Measurements from ENCODE around the gene OR2K2.
"Not testable (repeated sequence)": the region's sequence is repeated elsewhere in the genome, so short reads cannot be mapped to it uniquely, and the experiment has no call there.

Gene OR2K2

DNA sequence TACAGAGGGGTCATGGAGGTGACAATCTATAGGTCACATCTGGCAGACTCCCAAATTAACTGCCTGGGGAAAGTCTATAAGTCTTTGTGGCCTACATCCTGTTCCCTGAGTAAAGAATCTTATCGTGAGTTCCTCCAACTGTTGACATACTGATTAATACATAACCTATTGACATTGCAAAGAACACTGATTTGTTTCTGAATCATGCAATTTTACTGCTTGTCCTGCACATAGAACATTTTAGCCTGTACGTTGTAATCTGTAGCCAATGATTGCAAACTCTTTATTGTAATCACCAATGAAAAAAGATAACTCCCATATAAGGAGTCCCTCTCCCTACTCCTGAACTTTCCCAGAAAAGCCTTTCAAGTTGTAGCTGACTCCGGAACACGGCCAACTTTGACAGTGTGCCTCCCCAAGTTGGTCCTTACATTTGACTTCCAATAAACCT is 18.8 kb upstream of the OR2K2 start:
- Histone ChIP-seq H3K9ac (ENCODE audit: low read depth, low read length) (no peak overlapping the region), H3K36me3 (ENCODE audit: insufficient read depth, low read length) (no peaks in the 10 kb centered on the region), H3K27me3 (ENCODE audit: insufficient read depth, low read length) (no peaks in the 10 kb centered on the region), H3K4me1 (ENCODE audit: insufficient read depth, low read length) (no peaks in the 10 kb centered on the region), H3K4me3 (ENCODE audit: low read length) (no peak overlapping the region), H3K27ac (ENCODE audit: low read depth, low read length) (no peak overlapping the region), H3K9me3 (ENCODE audit: insufficient read depth, low read depth, low read length) (no peaks in the 10 kb centered on the region)
- 87% methylated on average over 4 of the region's 4 CpGs for WGBS

DNA sequence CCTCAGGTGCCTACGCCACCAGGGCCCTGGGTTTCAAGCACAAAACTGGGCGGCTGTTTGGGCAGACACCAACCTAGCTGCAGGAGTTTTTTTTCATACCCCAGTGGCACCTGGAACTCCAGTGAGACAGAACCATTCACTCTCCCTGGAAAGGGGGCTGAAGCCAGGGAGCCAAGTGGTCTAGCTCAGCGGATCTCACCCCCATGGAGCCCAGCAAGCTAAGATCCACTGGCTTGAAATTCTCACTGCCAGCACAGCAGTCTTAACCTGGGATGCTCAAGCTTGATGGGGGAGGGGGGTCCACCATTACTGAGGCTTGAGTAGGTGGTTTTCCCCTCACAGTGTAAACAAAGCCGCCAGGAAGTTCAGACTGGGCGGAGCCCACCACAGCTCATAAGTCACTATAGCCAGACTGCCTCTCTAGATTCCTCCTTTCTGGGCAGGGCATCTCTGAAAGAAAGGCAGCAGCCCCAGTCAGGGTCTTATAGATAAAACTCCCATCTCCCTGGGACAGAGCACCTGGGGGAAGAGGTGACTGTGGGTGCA is 4.4 kb upstream of the OR2K2 start:
- not testable (repeated sequence) for H3K9me3 ChIP-seq (ENCODE audit: insufficient read depth, low read depth, low read length); H3K9ac ChIP-seq (ENCODE audit: low read depth, low read length); H3K27ac ChIP-seq (ENCODE audit: low read depth, low read length); H3K4me1 ChIP-seq (ENCODE audit: insufficient read depth, low read length); H3K27me3 ChIP-seq (ENCODE audit: insufficient read depth, low read length); H3K36me3 ChIP-seq (ENCODE audit: insufficient read depth, low read length); H3K4me3 ChIP-seq (ENCODE audit: low read length)
- WGBS: 71% methylated on average over 5 of the region's 5 CpGs

DNA sequence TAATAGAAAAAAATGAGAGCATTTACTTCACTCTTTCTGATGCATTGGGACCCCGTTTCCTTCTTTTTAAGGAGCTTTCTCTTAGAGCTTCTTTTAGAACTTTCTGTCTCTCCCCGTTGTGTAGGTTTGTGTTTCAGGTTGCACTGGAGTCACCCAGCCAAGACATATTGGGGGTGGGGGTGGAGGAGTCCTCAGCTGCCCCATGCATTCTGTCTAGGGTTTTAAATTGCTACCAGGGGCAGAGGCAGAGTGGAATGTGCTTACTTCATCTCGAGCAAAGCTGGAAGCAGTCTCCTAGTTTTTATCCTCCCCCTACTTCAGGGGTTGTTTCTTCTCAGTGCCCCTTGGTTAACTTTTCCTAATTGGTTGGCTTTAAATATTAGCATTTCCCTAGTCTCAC is 9.4 kb downstream of the OR2K2 start:
- H3K4me1 ChIP-seq (ENCODE audit: insufficient read depth, low read length): no peaks in the 10 kb centered on the region
- H3K27ac ChIP-seq (ENCODE audit: low read depth, low read length): no peak overlapping the region
- H3K9ac ChIP-seq (ENCODE audit: low read depth, low read length): no peak overlapping the region
- H3K36me3 ChIP-seq (ENCODE audit: insufficient read depth, low read length): no peaks in the 10 kb centered on the region
- no peaks in the 10 kb centered on the region for H3K27me3 ChIP-seq (ENCODE audit: insufficient read depth, low read length)
- no peak overlapping the region for H3K4me3 ChIP-seq (ENCODE audit: low read length)
- 81% methylated on average over 3 of the region's 3 CpGs for WGBS
- no peaks in the 10 kb centered on the region for H3K9me3 ChIP-seq (ENCODE audit: insufficient read depth, low read depth, low read length)

DNA sequence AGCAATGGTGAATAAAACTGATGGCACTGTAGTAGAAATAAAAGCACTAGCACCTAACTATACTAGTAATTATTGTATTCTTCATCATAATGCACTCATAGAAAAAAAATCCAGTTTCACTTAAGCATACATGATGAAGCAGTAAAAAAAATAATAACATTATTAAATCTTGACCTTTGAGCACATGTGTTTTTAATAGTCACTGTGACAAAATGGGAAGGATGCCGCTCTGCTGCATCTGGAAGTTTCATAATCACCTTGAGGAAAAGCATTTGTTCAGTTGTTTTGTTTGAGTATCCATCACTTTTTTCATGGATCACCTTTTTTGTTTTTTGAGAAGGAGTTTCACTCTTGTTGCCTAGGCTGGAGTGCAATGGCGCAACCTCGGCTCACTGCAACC is 13.2 kb downstream of the OR2K2 start:
- Histone ChIP-seq H3K4me1 (ENCODE audit: insufficient read depth, low read length) (no peaks in the 10 kb centered on the region), H3K36me3 (ENCODE audit: insufficient read depth, low read length) (no peaks in the 10 kb centered on the region), H3K27me3 (ENCODE audit: insufficient read depth, low read length) (no peaks in the 10 kb centered on the region), H3K9ac (ENCODE audit: low read depth, low read length) (no peak overlapping the region), H3K27ac (ENCODE audit: low read depth, low read length) (no peak overlapping the region), H3K4me3 (ENCODE audit: low read length) (no peak overlapping the region), H3K9me3 (ENCODE audit: insufficient read depth, low read depth, low read length) (no peaks in the 10 kb centered on the region)
- 94% methylated on average over 2 of the region's 3 CpGs for WGBS

- H3K9me3 ChIP-seq (ENCODE audit: insufficient read depth, low read depth, low read length): no peaks in the 10 kb centered on the region
Observed at GRCh38 chr9:111305914-111306313, 24.1 kb downstream of the OR2K2 start.

DNA sequence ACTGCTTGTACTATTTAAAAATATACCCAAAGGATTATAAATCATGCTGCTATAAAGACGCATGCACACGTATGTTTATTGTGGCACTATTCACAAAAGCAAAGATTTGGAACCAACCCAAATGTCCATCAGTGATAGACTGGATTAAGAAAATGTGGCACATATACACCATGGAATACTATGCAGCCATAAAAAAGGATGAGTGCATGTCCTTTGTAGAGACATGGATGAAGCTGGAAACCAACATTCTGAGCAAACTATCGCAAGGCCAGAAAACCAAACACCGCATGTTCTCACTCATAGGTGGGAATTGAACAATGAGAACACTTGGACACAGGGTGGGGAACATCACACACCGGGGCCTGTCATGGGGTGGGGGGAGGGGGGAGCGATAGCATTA is 26.0 kb downstream of the OR2K2 start:
- H3K36me3 ChIP-seq (ENCODE audit: insufficient read depth, low read length); H3K27me3 ChIP-seq (ENCODE audit: insufficient read depth, low read length); H3K4me1 ChIP-seq (ENCODE audit: insufficient read depth, low read length); H3K9ac ChIP-seq (ENCODE audit: low read depth, low read length); H3K27ac ChIP-seq (ENCODE audit: low read depth, low read length); H3K9me3 ChIP-seq (ENCODE audit: insufficient read depth, low read depth, low read length); H3K4me3 ChIP-seq (ENCODE audit: low read length): not testable (repeated sequence)
- 98% methylated on average over 4 of the region's 6 CpGs for WGBS

More at GRCh38 chr9:111305914-111306313, 24.1 kb downstream of the OR2K2 start:
- 94% methylated on average over 5 of the region's 5 CpGs for WGBS
- no peak overlapping the region for H3K4me3 ChIP-seq (ENCODE audit: low read length)
- no peak overlapping the region for H3K9ac ChIP-seq (ENCODE audit: low read depth, low read length)
- no peaks in the 10 kb centered on the region for H3K36me3 ChIP-seq (ENCODE audit: insufficient read depth, low read length)
- no peaks in the 10 kb centered on the region for H3K4me1 ChIP-seq (ENCODE audit: insufficient read depth, low read length)
- no peaks in the 10 kb centered on the region for H3K27me3 ChIP-seq (ENCODE audit: insufficient read depth, low read length)
- H3K27ac ChIP-seq (ENCODE audit: low read depth, low read length): no peak overlapping the region

DNA sequence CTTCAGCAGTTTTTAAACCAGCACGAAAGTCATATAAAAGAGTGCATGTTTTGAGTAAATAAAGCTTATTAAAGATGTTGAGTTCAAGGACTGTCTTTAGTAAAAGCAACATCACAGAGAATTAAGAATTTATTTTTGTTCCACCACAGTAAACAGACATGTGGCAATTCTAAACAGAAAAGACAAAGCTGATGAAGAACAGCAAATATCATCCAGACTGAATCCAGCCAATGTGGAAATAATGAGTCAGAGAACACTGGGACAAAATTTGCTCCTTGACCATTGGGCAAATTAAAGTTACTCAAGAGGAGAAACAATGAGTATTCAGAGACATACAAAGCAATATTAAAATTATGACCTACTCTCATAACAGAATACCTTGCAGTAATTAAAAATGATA is 28.8 kb downstream of the OR2K2 start:
- 92% methylated on average over 1 of the region's 1 CpG for WGBS
- no peak overlapping the region for H3K4me3 ChIP-seq (ENCODE audit: low read length)
- H3K9ac ChIP-seq (ENCODE audit: low read depth, low read length): no peak overlapping the region
- H3K9me3 ChIP-seq (ENCODE audit: insufficient read depth, low read depth, low read length): 0 out of 2 replicates have a peak, but pooled peaks cover 4% of the 10 kb centered on the region
- no peaks in the 10 kb centered on the region for H3K36me3 ChIP-seq (ENCODE audit: insufficient read depth, low read length)
- peaks cover 6% of the 10 kb centered on the region for H3K4me1 ChIP-seq (ENCODE audit: insufficient read depth, low read length)
- no peak overlapping the region for H3K27ac ChIP-seq (ENCODE audit: low read depth, low read length)
- no peaks in the 10 kb centered on the region for H3K27me3 ChIP-seq (ENCODE audit: insufficient read depth, low read length)

DNA sequence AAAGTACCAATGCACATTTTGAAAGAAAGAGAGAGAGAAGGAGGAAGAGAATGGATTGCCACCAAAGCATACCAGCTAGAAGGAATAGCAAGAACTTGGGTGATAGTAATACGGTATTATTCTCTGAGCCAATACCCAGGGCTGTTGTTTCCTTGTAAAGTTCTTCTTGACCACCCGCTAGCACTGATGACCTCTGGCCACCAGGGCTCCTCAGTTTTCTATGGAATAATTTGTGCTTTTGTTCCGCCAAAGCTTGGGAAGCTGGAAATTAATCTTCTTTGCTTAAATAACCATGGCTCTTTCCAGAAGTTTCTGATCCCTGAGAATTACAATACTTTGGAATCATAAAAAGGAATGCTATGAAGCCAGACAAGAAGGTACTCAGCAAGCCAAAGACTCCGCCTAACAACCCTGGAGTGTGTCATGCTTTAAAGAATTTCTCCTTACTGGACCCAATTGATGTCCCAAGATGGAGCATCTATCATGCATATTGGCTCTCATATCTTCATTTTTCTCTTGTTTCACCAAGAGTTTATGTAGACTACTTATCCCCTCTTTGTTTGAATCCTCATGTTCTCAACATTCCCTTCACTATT is 29.8 kb downstream of the OR2K2 start:
- no peak overlapping the region for H3K4me3 ChIP-seq (ENCODE audit: low read length)
- no peak overlapping the region for H3K9ac ChIP-seq (ENCODE audit: low read depth, low read length)
- no peaks in the 10 kb centered on the region for H3K27me3 ChIP-seq (ENCODE audit: insufficient read depth, low read length)
- H3K27ac ChIP-seq (ENCODE audit: low read depth, low read length): no peak overlapping the region
- 0 out of 2 replicates have a peak, but pooled peaks cover 4% of the 10 kb centered on the region for H3K9me3 ChIP-seq (ENCODE audit: insufficient read depth, low read depth, low read length)
- H3K4me1 ChIP-seq (ENCODE audit: insufficient read depth, low read length): peaks cover 6% of the 10 kb centered on the region
- WGBS: 90% methylated on average over 4 of the region's 4 CpGs
- no peaks in the 10 kb centered on the region for H3K36me3 ChIP-seq (ENCODE audit: insufficient read depth, low read length)

GRCh38 chr9:111299599-111299966 is 30.4 kb downstream of the OR2K2 start:
- not testable (repeated sequence) for H3K4me3 ChIP-seq (ENCODE audit: low read length); H3K27me3 ChIP-seq (ENCODE audit: insufficient read depth, low read length); H3K9ac ChIP-seq (ENCODE audit: low read depth, low read length); H3K4me1 ChIP-seq (ENCODE audit: insufficient read depth, low read length); H3K27ac ChIP-seq (ENCODE audit: low read depth, low read length); H3K36me3 ChIP-seq (ENCODE audit: insufficient read depth, low read length); H3K9me3 ChIP-seq (ENCODE audit: insufficient read depth, low read depth, low read length)
- WGBS: 71% methylated on average over 4 of the region's 4 CpGs

DNA sequence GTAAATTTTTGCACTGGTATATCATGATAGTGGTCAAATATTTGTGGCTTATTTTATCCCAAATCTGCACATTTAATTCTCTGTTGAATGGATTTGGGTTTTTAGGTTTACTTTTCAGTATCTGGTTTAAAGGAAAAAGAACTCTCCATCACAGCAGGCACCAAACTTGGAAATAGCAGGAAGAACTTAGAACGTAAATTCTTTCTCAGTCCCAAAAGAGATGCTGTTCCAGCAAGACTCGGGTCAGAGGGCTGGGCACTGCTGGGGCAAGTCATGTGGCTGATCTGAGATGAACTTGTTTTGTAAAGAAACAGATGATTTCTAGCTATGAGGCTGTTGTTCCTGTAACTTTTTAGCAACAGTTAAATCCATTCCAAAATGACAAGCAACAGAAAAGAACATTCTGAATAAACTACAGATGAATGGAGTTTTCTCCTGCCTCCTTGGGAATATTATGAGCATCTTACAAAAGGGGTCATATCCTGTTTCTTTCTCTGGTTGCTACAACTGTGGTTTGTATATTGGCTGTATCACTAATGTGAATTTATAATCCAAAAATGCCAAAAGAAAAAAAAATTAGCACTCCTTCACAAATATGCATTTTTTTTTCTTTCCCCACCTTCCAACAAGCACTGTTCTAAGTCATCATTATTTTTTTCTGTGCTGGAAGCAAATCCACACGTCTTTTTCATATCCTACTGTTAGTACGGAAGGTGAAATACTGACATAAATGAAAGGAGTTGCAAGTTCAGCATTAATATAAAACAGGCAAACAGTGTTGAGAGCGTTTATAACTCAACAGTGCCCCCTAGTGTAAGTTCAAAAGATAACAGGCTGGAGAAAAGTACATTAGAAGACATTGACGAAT is 31.1 kb downstream of the OR2K2 start:
- Histone ChIP-seq H3K9me3 (ENCODE audit: insufficient read depth, low read depth, low read length) (0 out of 2 replicates have a peak, but pooled peaks cover 4% of the 10 kb centered on the region), H3K36me3 (ENCODE audit: insufficient read depth, low read length) (no peaks in the 10 kb centered on the region), H3K27me3 (ENCODE audit: insufficient read depth, low read length) (no peaks in the 10 kb centered on the region), H3K27ac (ENCODE audit: low read depth, low read length) (no peak overlapping the region), H3K4me3 (ENCODE audit: low read length) (no peak overlapping the region), H3K9ac (ENCODE audit: low read depth, low read length) (no peak overlapping the region), H3K4me1 (ENCODE audit: insufficient read depth, low read length) (peaks cover 6% of the 10 kb centered on the region)
- 79% methylated on average over 2 of the region's 6 CpGs for WGBS

GRCh38 chr9:111298111-111298510 is 31.9 kb downstream of the OR2K2 start:
- H3K27ac ChIP-seq (ENCODE audit: low read depth, low read length): no peak overlapping the region
- H3K36me3 ChIP-seq (ENCODE audit: insufficient read depth, low read length): no peaks in the 10 kb centered on the region
- peaks cover 6% of the 10 kb centered on the region for H3K4me1 ChIP-seq (ENCODE audit: insufficient read depth, low read length)
- H3K4me3 ChIP-seq (ENCODE audit: low read length): no peak overlapping the region
- H3K27me3 ChIP-seq (ENCODE audit: insufficient read depth, low read length): no peaks in the 10 kb centered on the region
- H3K9me3 ChIP-seq (ENCODE audit: insufficient read depth, low read depth, low read length): 0 out of 2 replicates have a peak, but pooled peaks cover 4% of the 10 kb centered on the region
- 91% methylated on average over 5 of the region's 6 CpGs for WGBS
- H3K9ac ChIP-seq (ENCODE audit: low read depth, low read length): no peak overlapping the region

Measured in HUES64 (cell line).